ENCODE results near the gene ZDHHC22. TPM values are rescaled to one million over a fixed set of nuclear protein-coding genes. Genes with fewer than 3 reads are reported as not detected.
A peak's percentile ranks its signal among the peaks of the same experiment; 100 is the strongest.

The ZDHHC22 gene
- total RNA-seq, 6 donors from 2014 or later: 0.06 TPM; not detected in 5

GRCh38 chr14:77133720-77134338 is 7.8 kb downstream of the ZDHHC22 start:
- no peak for TF ChIP-seq EP300 (IDR thresholded peaks at IDR 0.05)
- no peak for TF ChIP-seq POLR2A (IDR thresholded peaks at IDR 0.05)
- TF ChIP-seq POLR2AphosphoS5 (IDR thresholded peaks at IDR 0.05): no peak
- no peak for TF ChIP-seq CTCF (IDR thresholded peaks at IDR 0.05)
- Histone ChIP-seq H3K4me3 (no peak overlapping the region), H3K27me3 (peaks cover 0 to 3% (median 0%) of the 10 kb centered on the region in 4 donors), H3K36me3 (no peaks in the 10 kb centered on the region), H3K27ac (no peak overlapping the region), H3K4me1 (no peaks in the 10 kb centered on the region), H3K9me3 (no peaks in the 10 kb centered on the region)
- peak in 1 of 2 donors; percentile 55 for ATAC-seq (ENCODE audit: low FRiP score in 2 of 2)
- 14 to 28% methylated on average over 8 to 22 of the region's 22 CpGs for WGBS, 2 donors
- DNase-seq: peak; percentile 33 to 83

- H3K4me1 ChIP-seq: no peaks in the 10 kb centered on the region
- H3K27ac ChIP-seq: no peak overlapping the region
- H3K36me3 ChIP-seq: no peaks in the 10 kb centered on the region
- WGBS, 2 donors: 80 to 86% methylated on average over 5 of the region's 5 CpGs
- ATAC-seq (ENCODE audit: low FRiP score in 2 of 2) (no peak), DNase-seq (no peak)
- H3K9me3 ChIP-seq: no peaks in the 10 kb centered on the region
- no peaks in the 10 kb centered on the region for H3K27me3 ChIP-seq
- TF ChIP-seq POLR2AphosphoS5 (IDR thresholded peaks at IDR 0.05) (no peak), POLR2A (IDR thresholded peaks at IDR 0.05) (no peak), CTCF (IDR thresholded peaks at IDR 0.05) (no peak), EP300 (IDR thresholded peaks at IDR 0.05) (no peak)
- H3K4me3 ChIP-seq: no peak overlapping the region
Observed at GRCh38 chr14:77131871-77132486, 9.6 kb downstream of the ZDHHC22 start.

- no peaks in the 10 kb centered on the region for H3K27me3 ChIP-seq
- H3K4me1 ChIP-seq: no peaks in the 10 kb centered on the region
- TF ChIP-seq POLR2AphosphoS5 (IDR thresholded peaks at IDR 0.05) (no peak), EP300 (IDR thresholded peaks at IDR 0.05) (no peak), POLR2A (IDR thresholded peaks at IDR 0.05) (no peak), CTCF (IDR thresholded peaks at IDR 0.05) (no peak)
- WGBS, 2 donors: 61 to 66% methylated on average over 2 of the region's 2 CpGs
- ATAC-seq (ENCODE audit: low FRiP score in 2 of 2) (no peak), DNase-seq (no peak)
- no peaks in the 10 kb centered on the region for H3K9me3 ChIP-seq
- H3K4me3 ChIP-seq: no peak overlapping the region
- H3K27ac ChIP-seq: no peak overlapping the region
- H3K36me3 ChIP-seq: no peaks in the 10 kb centered on the region
Observed at GRCh38 chr14:77131206-77131605, 10.4 kb downstream of the ZDHHC22 start.

- H3K27ac ChIP-seq: no peak overlapping the region
- WGBS, 2 donors: 54 to 82% methylated on average over 2 to 3 of the region's 3 CpGs
- no peaks in the 10 kb centered on the region for H3K9me3 ChIP-seq
- DNase-seq (no peak), ATAC-seq (ENCODE audit: low FRiP score in 2 of 2) (no peak)
- H3K36me3 ChIP-seq: no peaks in the 10 kb centered on the region
- peaks cover under 1 to 3% (median 2%) of the 10 kb centered on the region in 4 donors for H3K4me1 ChIP-seq
- H3K4me3 ChIP-seq: no peak overlapping the region
- peaks cover 0 to 2% (median under 1%) of the 10 kb centered on the region in 4 donors for H3K27me3 ChIP-seq
- TF ChIP-seq POLR2AphosphoS5 (IDR thresholded peaks at IDR 0.05) (no peak), CTCF (IDR thresholded peaks at IDR 0.05) (no peak), POLR2A (IDR thresholded peaks at IDR 0.05) (no peak), EP300 (IDR thresholded peaks at IDR 0.05) (no peak)
Observed at GRCh38 chr14:77130386-77130785, 11.2 kb downstream of the ZDHHC22 start.
